Liver (tissue), 3 donors: ENCODE data around the gene HELZ2.

ENCODE experiments used
- CTCF ChIP-seq: fragments of 150-350 bp; IDR thresholded peaks from 2 replicates; pipeline ENCODE4 v1.5.1; 2017; ENCODE audit warnings: improper control_type of control experiment, low read depth, low read length; ENCODE audit not compliant: missing input control
- FOXA1 ChIP-seq: IDR thresholded peaks from 2 replicates; pipeline ENCODE4 v1.6.1; 2016; ENCODE audit warnings: antibody characterized with exemption
- FOXA2 ChIP-seq: IDR thresholded peaks from 2 replicates; pipeline ENCODE4 v1.6.1; 2016; ENCODE audit warnings: antibody characterized with exemption
- GABPA ChIP-seq, 2 donors: IDR thresholded peaks in 1 of 2; conservative IDR thresholded peaks in 1 of 2; 2 replicates each; pipeline ENCODE4 v1.6.1; 2016; ENCODE audit warnings: antibody characterized with exemption in 2 of 2, mild to moderate bottlenecking in 1 of 2, moderate library complexity in 1 of 2
- HNF4A ChIP-seq, 2 donors: conservative IDR thresholded peaks; 2 replicates each; pipeline ENCODE4 v1.6.1; 2016; ENCODE audit warnings: antibody characterized with exemption in 2 of 2, mild to moderate bottlenecking in 2 of 2
- JUND ChIP-seq, 2 donors: IDR thresholded peaks; 2 replicates each; pipeline ENCODE4 v1.6.1; 2016; ENCODE audit warnings: antibody characterized with exemption in 2 of 2
- NR2F2 ChIP-seq: IDR thresholded peaks from 2 replicates; pipeline ENCODE4 v1.6.1; 2016; ENCODE audit warnings: antibody characterized with exemption
- RAD21 ChIP-seq, 2 donors: IDR thresholded peaks; 2 replicates each; pipeline ENCODE4 v1.6.1; 2016; ENCODE audit warnings: antibody characterized with exemption in 2 of 2, mild to moderate bottlenecking in 2 of 2
- RXRA ChIP-seq, 2 donors: IDR thresholded peaks; 2 replicates each; pipeline ENCODE4 v1.6.1; 2017 to 2018; ENCODE audit warnings: antibody characterized with exemption in 2 of 2, mild to moderate bottlenecking in 1 of 2
- SP1 ChIP-seq: IDR thresholded peaks from 2 replicates; pipeline ENCODE4 v1.6.1; 2018; ENCODE audit warnings: antibody characterized with exemption, mild to moderate bottlenecking
- YY1 ChIP-seq: IDR thresholded peaks from 2 replicates; pipeline ENCODE4 v1.6.1; 2016; ENCODE audit warnings: antibody characterized with exemption, mild to moderate bottlenecking
- TF ChIP-seq, protein P1 (sequence below): IDR thresholded peaks from 2 replicates; pipeline ENCODE4 v1.6.1; 2016; ENCODE audit warnings: antibody characterized with exemption
- TF ChIP-seq, protein P2 (sequence below): IDR thresholded peaks from 2 replicates; pipeline ENCODE4 v1.6.1; 2016; ENCODE audit warnings: antibody characterized with exemption, mild to moderate bottlenecking
- TF ChIP-seq, protein P3 (sequence below): IDR thresholded peaks from 2 replicates; pipeline ENCODE4 v1.6.1; 2016; ENCODE audit warnings: antibody characterized with exemption
- donor health status: healthy.
- donor health status: healthy.

GRCh38 chr20:63536241-63536977, 37.6 kb downstream of the HELZ2 start:
- TF ChIP-seq CTCF (no peak), GABPA (IDR thresholded peaks at IDR 0.05 in 1 of 2, conservative IDR thresholded peaks at IDR 0.05 in 1 of 2) (no peak), NR2F2 (no peak), YY1 (no peak), FOXA2 (no peak), FOXA1 (no peak), JUND (IDR thresholded peaks at IDR 0.05) (no peak), SP1 (no peak), HNF4A (conservative IDR thresholded peaks at IDR 0.05) (no peak), RXRA (IDR thresholded peaks at IDR 0.05) (no peak), RAD21 (IDR thresholded peaks at IDR 0.05) (no peak)
- TF ChIP-seq, protein P1, sequence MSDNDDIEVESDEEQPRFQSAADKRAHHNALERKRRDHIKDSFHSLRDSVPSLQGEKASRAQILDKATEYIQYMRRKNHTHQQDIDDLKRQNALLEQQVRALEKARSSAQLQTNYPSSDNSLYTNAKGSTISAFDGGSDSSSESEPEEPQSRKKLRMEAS: no peak
- TF ChIP-seq, protein P2, sequence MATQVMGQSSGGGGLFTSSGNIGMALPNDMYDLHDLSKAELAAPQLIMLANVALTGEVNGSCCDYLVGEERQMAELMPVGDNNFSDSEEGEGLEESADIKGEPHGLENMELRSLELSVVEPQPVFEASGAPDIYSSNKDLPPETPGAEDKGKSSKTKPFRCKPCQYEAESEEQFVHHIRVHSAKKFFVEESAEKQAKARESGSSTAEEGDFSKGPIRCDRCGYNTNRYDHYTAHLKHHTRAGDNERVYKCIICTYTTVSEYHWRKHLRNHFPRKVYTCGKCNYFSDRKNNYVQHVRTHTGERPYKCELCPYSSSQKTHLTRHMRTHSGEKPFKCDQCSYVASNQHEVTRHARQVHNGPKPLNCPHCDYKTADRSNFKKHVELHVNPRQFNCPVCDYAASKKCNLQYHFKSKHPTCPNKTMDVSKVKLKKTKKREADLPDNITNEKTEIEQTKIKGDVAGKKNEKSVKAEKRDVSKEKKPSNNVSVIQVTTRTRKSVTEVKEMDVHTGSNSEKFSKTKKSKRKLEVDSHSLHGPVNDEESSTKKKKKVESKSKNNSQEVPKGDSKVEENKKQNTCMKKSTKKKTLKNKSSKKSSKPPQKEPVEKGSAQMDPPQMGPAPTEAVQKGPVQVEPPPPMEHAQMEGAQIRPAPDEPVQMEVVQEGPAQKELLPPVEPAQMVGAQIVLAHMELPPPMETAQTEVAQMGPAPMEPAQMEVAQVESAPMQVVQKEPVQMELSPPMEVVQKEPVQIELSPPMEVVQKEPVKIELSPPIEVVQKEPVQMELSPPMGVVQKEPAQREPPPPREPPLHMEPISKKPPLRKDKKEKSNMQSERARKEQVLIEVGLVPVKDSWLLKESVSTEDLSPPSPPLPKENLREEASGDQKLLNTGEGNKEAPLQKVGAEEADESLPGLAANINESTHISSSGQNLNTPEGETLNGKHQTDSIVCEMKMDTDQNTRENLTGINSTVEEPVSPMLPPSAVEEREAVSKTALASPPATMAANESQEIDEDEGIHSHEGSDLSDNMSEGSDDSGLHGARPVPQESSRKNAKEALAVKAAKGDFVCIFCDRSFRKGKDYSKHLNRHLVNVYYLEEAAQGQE: no peak
- TF ChIP-seq, protein P3, sequence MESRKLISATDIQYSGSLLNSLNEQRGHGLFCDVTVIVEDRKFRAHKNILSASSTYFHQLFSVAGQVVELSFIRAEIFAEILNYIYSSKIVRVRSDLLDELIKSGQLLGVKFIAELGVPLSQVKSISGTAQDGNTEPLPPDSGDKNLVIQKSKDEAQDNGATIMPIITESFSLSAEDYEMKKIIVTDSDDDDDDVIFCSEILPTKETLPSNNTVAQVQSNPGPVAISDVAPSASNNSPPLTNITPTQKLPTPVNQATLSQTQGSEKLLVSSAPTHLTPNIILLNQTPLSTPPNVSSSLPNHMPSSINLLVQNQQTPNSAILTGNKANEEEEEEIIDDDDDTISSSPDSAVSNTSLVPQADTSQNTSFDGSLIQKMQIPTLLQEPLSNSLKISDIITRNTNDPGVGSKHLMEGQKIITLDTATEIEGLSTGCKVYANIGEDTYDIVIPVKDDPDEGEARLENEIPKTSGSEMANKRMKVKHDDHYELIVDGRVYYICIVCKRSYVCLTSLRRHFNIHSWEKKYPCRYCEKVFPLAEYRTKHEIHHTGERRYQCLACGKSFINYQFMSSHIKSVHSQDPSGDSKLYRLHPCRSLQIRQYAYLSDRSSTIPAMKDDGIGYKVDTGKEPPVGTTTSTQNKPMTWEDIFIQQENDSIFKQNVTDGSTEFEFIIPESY: no peak
